Measurements from ENCODE around the gene KCND3. TPM values are rescaled to one million over a fixed set of nuclear protein-coding genes. Genes with fewer than 3 reads are reported as not detected.

Gene KCND3
- total RNA-seq, 1 donor from 2014 or later, result 0.81 TPM

DNA sequence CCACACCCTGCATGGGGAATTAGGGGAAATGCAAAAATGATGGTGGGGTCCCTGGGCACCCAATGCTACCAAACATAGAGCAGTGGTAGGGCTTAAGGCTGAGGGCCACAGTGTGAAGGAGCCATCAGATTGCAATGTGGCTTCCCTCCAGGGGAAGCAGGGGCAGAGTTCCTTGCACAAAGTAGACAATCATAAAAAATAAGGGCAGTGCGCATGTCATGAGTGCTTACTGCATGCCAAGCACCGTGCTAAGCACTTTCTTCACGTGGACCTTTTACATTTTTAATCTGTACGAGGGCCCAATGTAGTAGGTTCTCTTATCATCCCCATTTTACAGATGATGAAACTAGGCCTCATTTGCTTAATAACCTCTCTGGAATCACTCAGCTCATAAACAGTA is 177.2 kb downstream of the KCND3 start:
- no peaks in the 10 kb centered on the region for H3K9me3 Mint-ChIP-seq (ENCODE audit: low read depth)
- TF ChIP-seq, protein P1, sequence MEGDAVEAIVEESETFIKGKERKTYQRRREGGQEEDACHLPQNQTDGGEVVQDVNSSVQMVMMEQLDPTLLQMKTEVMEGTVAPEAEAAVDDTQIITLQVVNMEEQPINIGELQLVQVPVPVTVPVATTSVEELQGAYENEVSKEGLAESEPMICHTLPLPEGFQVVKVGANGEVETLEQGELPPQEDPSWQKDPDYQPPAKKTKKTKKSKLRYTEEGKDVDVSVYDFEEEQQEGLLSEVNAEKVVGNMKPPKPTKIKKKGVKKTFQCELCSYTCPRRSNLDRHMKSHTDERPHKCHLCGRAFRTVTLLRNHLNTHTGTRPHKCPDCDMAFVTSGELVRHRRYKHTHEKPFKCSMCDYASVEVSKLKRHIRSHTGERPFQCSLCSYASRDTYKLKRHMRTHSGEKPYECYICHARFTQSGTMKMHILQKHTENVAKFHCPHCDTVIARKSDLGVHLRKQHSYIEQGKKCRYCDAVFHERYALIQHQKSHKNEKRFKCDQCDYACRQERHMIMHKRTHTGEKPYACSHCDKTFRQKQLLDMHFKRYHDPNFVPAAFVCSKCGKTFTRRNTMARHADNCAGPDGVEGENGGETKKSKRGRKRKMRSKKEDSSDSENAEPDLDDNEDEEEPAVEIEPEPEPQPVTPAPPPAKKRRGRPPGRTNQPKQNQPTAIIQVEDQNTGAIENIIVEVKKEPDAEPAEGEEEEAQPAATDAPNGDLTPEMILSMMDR (IDR thresholded peaks at IDR 0.05; ENCODE audit: unreplicated experiment), result no peak

DNA sequence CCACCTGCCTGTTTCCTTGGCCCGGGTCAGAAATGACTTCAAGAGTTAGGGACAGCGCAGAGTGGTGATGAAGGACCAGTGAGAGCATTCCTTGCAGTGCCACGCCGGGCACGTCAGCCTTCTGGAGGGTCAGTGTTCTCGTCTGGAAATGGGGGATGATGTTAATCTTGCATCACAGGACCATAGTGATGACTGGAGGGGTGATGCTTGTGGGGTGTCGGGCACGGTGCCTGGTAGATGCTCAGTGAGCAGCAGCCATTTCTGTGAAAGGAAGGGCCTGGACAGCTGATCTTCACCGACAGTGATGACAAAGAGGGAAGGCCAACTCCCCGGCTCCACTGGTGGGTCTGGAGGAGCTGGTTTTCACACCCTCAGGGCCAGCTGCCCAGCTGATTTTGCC is 177.6 kb downstream of the KCND3 start:
- Mint-ChIP-seq H3K27me3 (peaks cover 2% of the 10 kb centered on the region), H3K9me3 (ENCODE audit: low read depth) (no peaks in the 10 kb centered on the region), H3K4me1 (ENCODE audit: low read depth) (no peaks in the 10 kb centered on the region), H3K36me3 (ENCODE audit: insufficient read depth) (no peaks in the 10 kb centered on the region), H3K4me3 (ENCODE audit: low read depth) (no peak overlapping the region), H3K27ac (no peak overlapping the region)
- TF ChIP-seq, protein P1 (IDR thresholded peaks at IDR 0.05; ENCODE audit: unreplicated experiment), result no peak
- no peak for DNase-seq (ENCODE audit: low spot score, unreplicated experiment)

More for the DNA sequence above, 177.2 kb downstream of the KCND3 start:
- no peak overlapping the region for H3K27ac Mint-ChIP-seq
- no peaks in the 10 kb centered on the region for H3K4me1 Mint-ChIP-seq (ENCODE audit: low read depth)
- H3K4me3 Mint-ChIP-seq (ENCODE audit: low read depth), result no peak overlapping the region
- DNase-seq (ENCODE audit: low spot score, unreplicated experiment), result no peak
- no peaks in the 10 kb centered on the region for H3K36me3 Mint-ChIP-seq (ENCODE audit: insufficient read depth)
- H3K27me3 Mint-ChIP-seq, result peaks cover 2% of the 10 kb centered on the region

DNA sequence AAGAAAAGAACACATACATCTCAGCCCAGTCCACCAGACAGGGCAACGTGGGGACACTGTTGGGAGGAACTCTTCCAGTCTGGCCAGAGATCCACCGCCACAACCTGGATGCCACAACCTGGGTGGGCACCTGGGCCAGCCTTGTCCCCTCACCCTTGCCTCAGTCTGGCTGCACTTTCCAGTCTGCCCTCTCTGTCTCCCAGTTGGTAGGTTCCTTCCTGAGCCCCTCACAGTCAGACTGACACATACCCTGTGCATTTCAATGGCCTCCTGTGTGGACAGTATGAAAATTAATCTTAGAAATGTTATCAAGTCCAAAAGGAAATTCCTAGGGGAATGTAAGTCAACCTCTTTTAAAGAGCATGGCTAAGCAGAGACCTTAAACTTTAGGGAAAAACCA is 184.2 kb downstream of the KCND3 start:
- H3K4me1 Mint-ChIP-seq (ENCODE audit: low read depth), result no peaks in the 10 kb centered on the region
- no peak overlapping the region for H3K27ac Mint-ChIP-seq
- TF ChIP-seq, protein P1 (IDR thresholded peaks at IDR 0.05; ENCODE audit: unreplicated experiment), result no peak
- H3K27me3 Mint-ChIP-seq, result peaks cover 3% of the 10 kb centered on the region
- H3K9me3 Mint-ChIP-seq (ENCODE audit: low read depth), result no peaks in the 10 kb centered on the region
- no peak overlapping the region for H3K4me3 Mint-ChIP-seq (ENCODE audit: low read depth)
- H3K36me3 Mint-ChIP-seq (ENCODE audit: insufficient read depth), result no peaks in the 10 kb centered on the region
- DNase-seq (ENCODE audit: low spot score, unreplicated experiment), result no peak

DNA sequence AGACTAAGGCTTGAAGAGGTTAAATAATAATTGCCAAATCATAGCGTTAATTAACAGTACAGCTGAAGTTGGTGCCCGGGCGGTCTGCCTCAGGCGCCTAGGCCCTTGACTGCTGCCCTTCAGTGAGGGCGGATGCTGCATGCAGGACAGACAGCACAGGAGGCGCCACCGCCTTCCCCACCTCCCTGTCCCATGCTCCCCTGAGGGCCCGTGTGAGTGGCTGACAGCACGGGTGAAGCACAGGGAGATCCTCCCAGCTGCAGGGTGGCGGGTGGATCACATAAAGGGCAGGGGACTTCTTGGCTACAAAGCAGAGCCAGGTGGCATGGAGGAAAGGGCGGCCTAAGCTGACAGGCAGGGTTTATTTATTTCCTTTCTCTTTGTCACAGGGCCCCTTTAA is 184.7 kb downstream of the KCND3 start:
- no peak for DNase-seq (ENCODE audit: low spot score, unreplicated experiment)
- H3K27ac Mint-ChIP-seq, result no peak overlapping the region
- TF ChIP-seq, protein P1 (IDR thresholded peaks at IDR 0.05; ENCODE audit: unreplicated experiment), result no peak
- H3K36me3 Mint-ChIP-seq (ENCODE audit: insufficient read depth), result no peaks in the 10 kb centered on the region
- H3K4me3 Mint-ChIP-seq (ENCODE audit: low read depth), result no peak overlapping the region
- H3K9me3 Mint-ChIP-seq (ENCODE audit: low read depth), result no peaks in the 10 kb centered on the region
- no peaks in the 10 kb centered on the region for H3K4me1 Mint-ChIP-seq (ENCODE audit: low read depth)
- peaks cover 3% of the 10 kb centered on the region for H3K27me3 Mint-ChIP-seq

DNA sequence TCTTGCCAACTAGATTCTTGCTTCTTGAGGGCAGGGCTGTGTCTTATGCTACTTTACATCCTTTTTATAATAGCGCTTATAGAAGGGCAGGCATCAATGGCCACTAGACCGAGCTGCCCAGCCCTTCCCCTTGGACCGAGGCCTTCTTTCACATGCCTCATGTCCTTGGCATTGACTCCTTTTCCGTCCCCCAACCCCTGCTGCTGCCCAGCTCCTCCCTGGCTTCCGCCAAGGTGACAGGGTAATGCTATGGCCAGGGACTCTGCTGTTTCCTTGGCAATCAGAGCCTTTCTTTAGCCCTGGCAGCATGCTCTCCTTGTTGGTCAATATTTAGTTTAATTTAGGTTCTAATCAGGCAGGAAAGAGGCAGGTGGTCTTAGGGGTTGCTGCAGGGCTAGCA is 185.5 kb downstream of the KCND3 start:
- H3K27me3 Mint-ChIP-seq, result peaks cover 3% of the 10 kb centered on the region
- peak overlapping the region; percentile 73 for H3K27ac Mint-ChIP-seq

More for the DNA sequence above, 185.5 kb downstream of the KCND3 start:
- Mint-ChIP-seq H3K4me3 (ENCODE audit: low read depth) (no peak overlapping the region), H3K9me3 (ENCODE audit: low read depth) (peaks cover 6% of the 10 kb centered on the region), H3K36me3 (ENCODE audit: insufficient read depth) (no peaks in the 10 kb centered on the region), H3K4me1 (ENCODE audit: low read depth) (no peaks in the 10 kb centered on the region)
- TF ChIP-seq, protein P1 (IDR thresholded peaks at IDR 0.05; ENCODE audit: unreplicated experiment), result no peak
- DNase-seq (ENCODE audit: low spot score, unreplicated experiment), result no peak

Data from progenitor cell of endocrine pancreas (in vitro differentiated cells).